ENCODE results near the gene FBXO10.
"Not testable (repeated sequence)": the region's sequence is repeated elsewhere in the genome, so short reads cannot be mapped to it uniquely, and the experiment has no call there.

DNA sequence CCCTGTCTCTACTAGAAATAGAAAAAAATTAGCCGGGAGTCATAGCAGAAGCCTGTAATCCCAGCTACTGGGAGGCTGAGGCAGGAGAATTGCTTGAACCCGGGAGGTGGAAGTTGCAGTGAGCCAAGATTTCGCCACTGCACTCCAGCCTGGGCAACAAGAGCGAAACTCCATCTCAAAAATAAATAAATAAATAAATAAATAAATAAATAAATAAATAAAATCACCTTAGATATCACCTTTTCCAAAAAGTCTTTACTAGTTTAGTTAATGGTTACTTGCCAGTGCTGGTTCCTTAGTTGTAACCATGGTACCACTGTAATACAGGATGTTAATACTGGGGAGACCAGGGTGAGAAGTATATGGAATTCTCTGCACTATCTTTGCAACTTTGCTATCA, 25.9 kb upstream of the FBXO10 start:
- TF ChIP-seq, protein P1, sequence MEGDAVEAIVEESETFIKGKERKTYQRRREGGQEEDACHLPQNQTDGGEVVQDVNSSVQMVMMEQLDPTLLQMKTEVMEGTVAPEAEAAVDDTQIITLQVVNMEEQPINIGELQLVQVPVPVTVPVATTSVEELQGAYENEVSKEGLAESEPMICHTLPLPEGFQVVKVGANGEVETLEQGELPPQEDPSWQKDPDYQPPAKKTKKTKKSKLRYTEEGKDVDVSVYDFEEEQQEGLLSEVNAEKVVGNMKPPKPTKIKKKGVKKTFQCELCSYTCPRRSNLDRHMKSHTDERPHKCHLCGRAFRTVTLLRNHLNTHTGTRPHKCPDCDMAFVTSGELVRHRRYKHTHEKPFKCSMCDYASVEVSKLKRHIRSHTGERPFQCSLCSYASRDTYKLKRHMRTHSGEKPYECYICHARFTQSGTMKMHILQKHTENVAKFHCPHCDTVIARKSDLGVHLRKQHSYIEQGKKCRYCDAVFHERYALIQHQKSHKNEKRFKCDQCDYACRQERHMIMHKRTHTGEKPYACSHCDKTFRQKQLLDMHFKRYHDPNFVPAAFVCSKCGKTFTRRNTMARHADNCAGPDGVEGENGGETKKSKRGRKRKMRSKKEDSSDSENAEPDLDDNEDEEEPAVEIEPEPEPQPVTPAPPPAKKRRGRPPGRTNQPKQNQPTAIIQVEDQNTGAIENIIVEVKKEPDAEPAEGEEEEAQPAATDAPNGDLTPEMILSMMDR (IDR thresholded peaks at IDR 0.05): not testable (repeated sequence)
- not testable (repeated sequence) for TF ChIP-seq POLR2A (IDR thresholded peaks at IDR 0.05)

Measured in heart left ventricle (tissue), 13 donors.